Trophoblast cell (in vitro differentiated cells and primary cell): Measurements from ENCODE around the gene SKI.
"Not testable (repeated sequence)": the region's sequence is repeated elsewhere in the genome, so short reads cannot be mapped to it uniquely, and the experiment has no call there.

Experiments used
- DNase-seq, 2 donors: peaks; one replicate each; pipeline ENCODE4 v3.0.0-alpha.2; 2016
- H2AFZ ChIP-seq: 2 replicates; pipeline ENCODE4 v1.6.1; 2013; ENCODE audit warnings: low read length, moderate library complexity, mild to moderate bottlenecking; ENCODE audit not compliant: insufficient read depth, poor library complexity
- H2AK5ac ChIP-seq: 2 replicates; pipeline ENCODE4 v1.6.1; 2013; ENCODE audit warnings: mild to moderate bottlenecking, low read length
- H2BK120ac ChIP-seq: 2 replicates; pipeline ENCODE4 v1.6.1; 2013; ENCODE audit warnings: low read length, mild to moderate bottlenecking, moderate library complexity; ENCODE audit not compliant: insufficient read depth, poor library complexity
- H2BK12ac ChIP-seq: 2 replicates; pipeline ENCODE4 v1.6.1; 2013; ENCODE audit warnings: mild to moderate bottlenecking, low read length, moderate library complexity
- H2BK5ac ChIP-seq: 2 replicates; pipeline ENCODE4 v1.6.1; 2013; ENCODE audit warnings: low read length, low read depth, moderate library complexity, mild to moderate bottlenecking; ENCODE audit not compliant: poor library complexity
- H3K14ac ChIP-seq: 2 replicates; pipeline ENCODE4 v1.6.1; 2013; ENCODE audit warnings: mild to moderate bottlenecking, low read length
- H3K18ac ChIP-seq: 2 replicates; pipeline ENCODE4 v1.6.1; 2013; ENCODE audit warnings: mild to moderate bottlenecking, low read length
- H3K23ac ChIP-seq: 2 replicates; pipeline ENCODE4 v1.6.1; 2013; ENCODE audit warnings: low read length
- H3K27ac ChIP-seq: 2 replicates; pipeline ENCODE4 v1.5.1; 2013; ENCODE audit warnings: low read depth, mild to moderate bottlenecking, inconsistent platforms, low read length, moderate library complexity
- H3K27me3 ChIP-seq: 2 replicates; pipeline ENCODE4 v1.6.1; 2013; ENCODE audit warnings: inconsistent platforms, mild to moderate bottlenecking, low read length, moderate library complexity; ENCODE audit not compliant: insufficient read depth
- H3K36me3 ChIP-seq, 2 experiments: 1 replicate in 1 of 2; 2 replicates in 1 of 2; pipeline ENCODE4 v1.6.1; 2013; ENCODE audit warnings: low read length in 2 of 2, mild to moderate bottlenecking in 2 of 2, moderate library complexity in 1 of 2; ENCODE audit not compliant: insufficient read depth in 2 of 2, control insufficient read depth in 1 of 2
- H3K4ac ChIP-seq: 2 replicates; pipeline ENCODE4 v1.6.1; 2013; ENCODE audit warnings: low read depth, mild to moderate bottlenecking, low read length, moderate library complexity
- H3K4me1 ChIP-seq, 2 experiments: 1 replicate in 1 of 2; 2 replicates in 1 of 2; pipeline ENCODE4 v1.6.1; 2013; ENCODE audit warnings: low read length in 2 of 2, mild to moderate bottlenecking in 2 of 2, moderate library complexity in 1 of 2; ENCODE audit not compliant: insufficient read depth in 2 of 2, control insufficient read depth in 1 of 2
- H3K4me2 ChIP-seq: 2 replicates; pipeline ENCODE4 v1.6.1; 2013; ENCODE audit warnings: inconsistent platforms, mild to moderate bottlenecking, low read length, moderate library complexity
- H3K4me3 ChIP-seq: 2 replicates; pipeline ENCODE4 v1.5.1; 2013; ENCODE audit warnings: mild to moderate bottlenecking, low read depth, low read length, inconsistent platforms
- H3K79me1 ChIP-seq: one replicate; pipeline ENCODE4 v1.6.1; 2013; ENCODE audit warnings: low read length
- H3K79me2 ChIP-seq: 2 replicates; pipeline ENCODE4 v1.6.1; 2013; ENCODE audit warnings: low read length, mild to moderate bottlenecking; ENCODE audit not compliant: control insufficient read depth, insufficient read depth, poor library complexity
- H3K9ac ChIP-seq: 2 replicates; pipeline ENCODE4 v1.6.1; 2013; ENCODE audit warnings: mild to moderate bottlenecking, low read length
- H3K9me3 ChIP-seq: 2 replicates; pipeline ENCODE4 v1.6.1; 2013; ENCODE audit warnings: low read depth, mild to moderate bottlenecking, control low read depth, inconsistent platforms, low read length; ENCODE audit not compliant: insufficient read depth
- H4K12ac ChIP-seq: 2 replicates; pipeline ENCODE4 v1.6.1; 2013; ENCODE audit warnings: low read depth, mild to moderate bottlenecking, low read length, moderate library complexity
- H4K8ac ChIP-seq: 2 replicates; pipeline ENCODE4 v1.6.1; 2013; ENCODE audit warnings: low read depth, mild to moderate bottlenecking, low read length, moderate library complexity
- H4K91ac ChIP-seq: one replicate; pipeline ENCODE4 v1.6.1; 2013; ENCODE audit warnings: low read depth, mild to moderate bottlenecking, low read length, moderate library complexity
- WGBS: extraction: QIAGEN DNeasy Blood & Tissue Kit; methylation state at CpG from one replicate; pipeline ENCODE4 v1.1.7; 2013; ENCODE audit warnings: missing lambda C conversion rate; ENCODE audit not compliant: insufficient read length, insufficient coverage; ENCODE audit errors: extremely low coverage; 5-methylcytosine and 5-hydroxymethylcytosine counted together

The SKI gene

DNA sequence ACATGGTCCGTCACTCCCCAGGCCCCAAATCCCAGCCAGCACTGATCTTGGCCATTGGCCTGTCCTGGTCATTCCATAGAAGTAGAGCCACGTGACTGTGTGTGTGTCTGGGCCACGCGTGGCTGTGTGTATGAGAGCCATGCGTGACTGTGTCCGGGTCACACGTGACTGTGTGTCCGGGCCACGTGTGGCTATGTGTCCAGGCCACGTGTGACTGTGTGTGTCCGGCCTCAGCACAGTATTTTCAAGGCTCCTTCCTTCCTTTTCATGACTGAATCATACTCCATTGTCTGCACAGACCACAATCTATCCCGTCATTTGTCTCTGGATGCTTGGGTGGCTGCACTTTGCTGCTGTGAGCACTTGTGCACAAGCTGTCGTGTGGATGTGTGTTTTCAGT, 67.4 kb downstream of the SKI start:
- no peak overlapping the region for H2AFZ ChIP-seq
- no peak overlapping the region for H4K8ac ChIP-seq
- peak overlapping the region; percentile 9 for H3K4ac ChIP-seq
- peak overlapping the region; percentile 16 for H3K4me3 ChIP-seq
- H3K23ac ChIP-seq: no peak overlapping the region
- peaks cover 28% of the 10 kb centered on the region for H3K79me2 ChIP-seq
- no peak overlapping the region for H4K12ac ChIP-seq
- no peaks in the 10 kb centered on the region for H3K79me1 ChIP-seq
- H3K4me2 ChIP-seq: no peak overlapping the region
- no peak overlapping the region for H4K91ac ChIP-seq
- H3K9me3 ChIP-seq: peaks cover 8% of the 10 kb centered on the region
- no peak overlapping the region for H2BK12ac ChIP-seq
- no peak overlapping the region for H3K14ac ChIP-seq
- DNase-seq: no peak
- no peak overlapping the region for H2AK5ac ChIP-seq
- H2BK120ac ChIP-seq: no peak overlapping the region
- peaks cover 13 to 24% of the 10 kb centered on the region in 2 experiments for H3K36me3 ChIP-seq
- H3K18ac ChIP-seq: no peak overlapping the region
- H3K27ac ChIP-seq: no peak overlapping the region
- no CpG with 5 or more reads among the region's 13 CpGs for WGBS
- H3K27me3 ChIP-seq: no peaks in the 10 kb centered on the region
- H3K4me1 ChIP-seq: peaks cover 3 to 9% of the 10 kb centered on the region in 2 experiments
- no peak overlapping the region for H3K9ac ChIP-seq
- H2BK5ac ChIP-seq: no peak overlapping the region

DNA sequence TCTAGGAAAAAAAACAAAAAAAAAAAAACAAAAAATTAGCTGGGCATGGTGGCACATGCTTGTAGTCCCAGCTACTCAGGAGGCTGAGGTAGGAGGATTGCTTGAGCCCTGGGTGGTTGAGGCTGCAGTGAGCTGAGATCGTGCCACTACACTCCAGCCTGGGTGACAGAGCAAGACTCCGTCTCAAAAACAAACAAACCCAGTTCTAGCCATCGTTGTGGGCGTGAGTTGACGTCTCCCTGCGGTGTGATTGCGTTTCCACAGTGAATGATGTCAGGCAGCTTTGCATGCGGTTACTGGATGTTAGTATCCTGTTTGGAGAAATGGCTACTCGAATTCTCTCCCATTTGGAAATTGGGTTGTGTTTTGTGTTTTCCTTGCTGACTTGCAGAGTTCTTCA, 68.1 kb downstream of the SKI start:
- not testable (repeated sequence) for H3K18ac ChIP-seq, DNase-seq, H4K8ac ChIP-seq, H3K9me3 ChIP-seq, H3K27me3 ChIP-seq, H2BK5ac ChIP-seq, H3K79me1 ChIP-seq, H2AK5ac ChIP-seq, H3K14ac ChIP-seq, H2AFZ ChIP-seq, H3K9ac ChIP-seq, H3K4me3 ChIP-seq, H3K4me2 ChIP-seq, H2BK120ac ChIP-seq, H4K12ac ChIP-seq, H3K27ac ChIP-seq, H3K4ac ChIP-seq, H4K91ac ChIP-seq, H3K4me1 ChIP-seq, H2BK12ac ChIP-seq, H3K23ac ChIP-seq
- peaks cover 13 to 22% of the 10 kb centered on the region in 2 experiments for H3K36me3 ChIP-seq
- WGBS: no CpG with 5 or more reads among the region's 9 CpGs
- peaks cover 30% of the 10 kb centered on the region for H3K79me2 ChIP-seq

DNA sequence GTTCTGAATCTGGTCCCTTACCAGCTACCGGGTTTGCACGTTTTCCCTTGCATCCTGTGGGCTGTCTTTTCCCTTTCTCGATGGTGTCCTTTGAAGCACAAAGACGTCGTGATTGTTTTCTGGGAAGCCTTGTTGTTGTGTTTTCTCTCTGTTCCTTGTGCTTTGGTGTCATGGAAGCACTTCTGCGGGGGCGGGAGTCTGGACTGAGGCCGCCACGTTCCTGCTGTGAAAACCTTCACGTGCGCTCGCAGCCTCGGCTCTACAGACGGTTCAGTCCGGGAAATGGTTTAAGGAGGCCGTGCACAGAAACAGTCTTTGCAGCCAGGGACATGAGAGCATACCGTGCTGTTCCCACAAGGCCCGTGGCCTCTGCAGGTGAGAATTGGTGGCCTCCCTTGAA, 68.5 kb downstream of the SKI start:
- H3K79me1 ChIP-seq: no peaks in the 10 kb centered on the region
- H4K91ac ChIP-seq: no peak overlapping the region
- no peak overlapping the region for H4K12ac ChIP-seq
- no CpG with 5 or more reads among the region's 18 CpGs for WGBS
- H3K4me2 ChIP-seq: no peak overlapping the region
- H2AK5ac ChIP-seq: no peak overlapping the region
- H3K4me1 ChIP-seq: peaks cover 3 to 9% of the 10 kb centered on the region in 2 experiments
- H2BK5ac ChIP-seq: no peak overlapping the region
- no peak overlapping the region for H3K27ac ChIP-seq
- no peak overlapping the region for H3K18ac ChIP-seq
- DNase-seq: no peak
- H2AFZ ChIP-seq: no peak overlapping the region
- H3K14ac ChIP-seq: no peak overlapping the region
- no peak overlapping the region for H3K23ac ChIP-seq
- no peak overlapping the region for H4K8ac ChIP-seq
- no peaks in the 10 kb centered on the region for H3K27me3 ChIP-seq
- no peak overlapping the region for H3K4ac ChIP-seq
- no peak overlapping the region for H2BK120ac ChIP-seq
- peaks cover 13 to 25% of the 10 kb centered on the region in 2 experiments for H3K36me3 ChIP-seq
- H3K9ac ChIP-seq: no peak overlapping the region
- H3K79me2 ChIP-seq: peaks cover 30% of the 10 kb centered on the region
- H3K4me3 ChIP-seq: no peak overlapping the region
- no peak overlapping the region for H2BK12ac ChIP-seq
- H3K9me3 ChIP-seq: peaks cover 8% of the 10 kb centered on the region

DNA sequence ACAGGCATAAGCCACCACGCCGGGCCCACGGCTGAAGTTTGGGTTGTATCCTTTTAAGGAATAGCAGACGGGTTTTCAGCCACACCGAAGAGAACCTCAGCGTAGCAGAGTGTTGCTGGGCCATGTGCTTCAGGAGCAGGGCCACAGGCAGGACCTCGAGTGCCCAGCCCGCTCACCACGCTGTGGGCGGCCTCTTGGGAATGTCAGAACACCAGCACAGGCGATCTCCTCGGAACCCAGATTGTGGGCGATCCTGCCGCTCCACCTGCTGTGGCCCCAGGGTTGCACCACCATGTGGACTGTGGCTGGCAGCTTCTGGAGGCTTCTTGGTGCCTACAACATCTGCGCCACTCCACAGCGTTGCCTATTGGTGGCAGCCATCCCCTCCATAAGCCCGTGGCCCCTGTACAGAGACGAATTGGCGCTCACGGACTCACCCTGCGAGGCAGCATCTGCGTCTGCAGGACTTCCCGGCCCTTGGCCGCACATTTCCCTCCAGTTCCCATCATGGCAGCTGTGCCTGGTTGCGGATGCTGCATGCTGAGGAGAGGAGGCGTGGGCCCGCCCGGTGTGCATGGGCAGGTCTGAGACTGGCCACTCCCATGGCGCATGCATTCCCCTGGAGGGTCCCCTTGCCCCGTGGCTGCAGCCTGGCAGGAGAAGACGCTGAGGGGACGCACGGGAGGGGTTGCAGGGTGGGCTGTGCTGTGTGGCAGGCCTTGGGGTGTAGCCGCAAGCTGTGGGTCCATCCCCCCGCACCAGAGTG, 69.3 kb downstream of the SKI start:
- no peak overlapping the region for H2BK120ac ChIP-seq

More for the DNA sequence above, 69.3 kb downstream of the SKI start:
- H3K23ac ChIP-seq: no peak overlapping the region
- no peak overlapping the region for H2BK12ac ChIP-seq
- no peak overlapping the region for H3K18ac ChIP-seq
- no peak overlapping the region for H3K27ac ChIP-seq
- no peak overlapping the region for H2AK5ac ChIP-seq
- H3K9ac ChIP-seq: no peak overlapping the region
- H3K27me3 ChIP-seq: no peaks in the 10 kb centered on the region
- H3K4ac ChIP-seq: peak overlapping the region; percentile 59
- H3K4me1 ChIP-seq: peaks cover 3 to 9% of the 10 kb centered on the region in 2 experiments
- peaks cover 19 to 29% of the 10 kb centered on the region in 2 experiments for H3K36me3 ChIP-seq
- no peak overlapping the region for H2BK5ac ChIP-seq
- no peak for DNase-seq
- H3K4me2 ChIP-seq: no peak overlapping the region
- no peak overlapping the region for H3K4me3 ChIP-seq
- no peaks in the 10 kb centered on the region for H3K79me1 ChIP-seq
- H4K91ac ChIP-seq: no peak overlapping the region
- no peak overlapping the region for H3K14ac ChIP-seq
- no CpG with 5 or more reads among the region's 35 CpGs for WGBS
- H4K12ac ChIP-seq: peak overlapping the region; percentile 4
- H2AFZ ChIP-seq: no peak overlapping the region
- peaks cover 5% of the 10 kb centered on the region for H3K9me3 ChIP-seq
- peaks cover 30% of the 10 kb centered on the region for H3K79me2 ChIP-seq
- H4K8ac ChIP-seq: no peak overlapping the region
